HepG2 (cell line): ENCODE measurements around the gene KMT5C. TPM values are rescaled to one million over a fixed set of nuclear protein-coding genes. Genes with fewer than 3 reads are reported as not detected.

Experiments used
- ATAD3A ChIP-seq: sonication (generic); formaldehyde crosslinking; IDR thresholded peaks from 2 replicates; pipeline ENCODE4 v1.4.0; 2020; ENCODE audit warnings: missing genetic modification reagents
- CBX2 ChIP-seq, 2 experiments: fragments of 200-600 bp in 1 of 2; sonication (generic); formaldehyde crosslinking in 1 of 2; IDR thresholded peaks; 2 replicates each; pipeline versions ENCODE4 v1.7.0 to v1.8.1; 2018 to 2022; ENCODE audit warnings: low read depth in 2 of 2, low read length in 1 of 2, mild to moderate bottlenecking in 1 of 2, missing genetic modification reagents in 1 of 2
- CREB1 ChIP-seq, 2 experiments: fragments of 450-650 bp in 1 of 2; IDR thresholded peaks; 2 replicates each; pipeline ENCODE4 v1.6.1; 2016 to 2017; ENCODE audit warnings: control low read depth in 1 of 2, mild to moderate bottlenecking in 1 of 2, missing compliant biosample characterization in 1 of 2, missing genetic modification characterization in 1 of 2
- FOXC1 ChIP-seq: sonication (generic); formaldehyde crosslinking; IDR thresholded peaks from 2 replicates; pipeline ENCODE4 v1.8.0; 2022; ENCODE audit warnings: mild to moderate bottlenecking, missing genetic modification reagents, borderline replicate concordance
- FOXP1 ChIP-seq, 2 experiments: fragments of 450-650 bp in 1 of 2; IDR thresholded peaks; 2 replicates each; pipeline ENCODE4 v1.6.1; 2017 to 2018; ENCODE audit warnings: antibody characterized with exemption in 1 of 2
- GATAD1 ChIP-seq: IDR thresholded peaks from 2 replicates; pipeline ENCODE4 v1.6.1; 2016; ENCODE audit warnings: missing genetic modification reagents, missing compliant biosample characterization
- MTF2 ChIP-seq: sonication (generic); formaldehyde crosslinking; IDR thresholded peaks from 2 replicates; pipeline ENCODE4 v1.5.0; 2020; ENCODE audit warnings: missing genetic modification reagents, borderline replicate concordance
- SALL1 ChIP-seq: sonication (generic); formaldehyde crosslinking; IDR thresholded peaks from 2 replicates; pipeline ENCODE4 v1.8.0; 2022; ENCODE audit warnings: mild to moderate bottlenecking, missing genetic modification reagents
- SAP130 ChIP-seq: IDR thresholded peaks from 2 replicates; pipeline ENCODE4 v1.6.1; 2016; ENCODE audit warnings: low read depth
- ZBTB1 ChIP-seq: sonication (generic); formaldehyde crosslinking; IDR thresholded peaks from 2 replicates; pipeline ENCODE4 v1.4.0; 2020; ENCODE audit warnings: missing genetic modification reagents, borderline replicate concordance
- ZNF672 ChIP-seq: sonication (generic); formaldehyde crosslinking; IDR thresholded peaks from 2 replicates; pipeline ENCODE4 v1.8.1; 2022; ENCODE audit warnings: missing genetic modification reagents
- ZNF703 ChIP-seq: sonication (generic); formaldehyde crosslinking; IDR thresholded peaks from 2 replicates; pipeline ENCODE4 v1.5.1; 2020; ENCODE audit warnings: missing genetic modification reagents, mild to moderate bottlenecking, moderate library complexity, borderline replicate concordance
- polyA plus RNA-seq, 8 experiments: library from polyadenylated mRNA; depleted of rRNA in 3 of 8; stranded (reverse) in 7 of 8; unstranded in 1 of 8; fragments of >200 nt; fragmentation: Illumina TruSeq in 4 of 8; extraction: Trizol in 4 of 8; gene quantifications; 2 replicates each; pipeline versions ENCODE4 v1.2.1 to v1.2.3, GENCODE V29; 2011 to 2016; ENCODE audit warnings: low read depth in 4 of 8, missing spikeins in 1 of 8, mixed read lengths in 1 of 8; ENCODE audit not compliant: insufficient read depth in 1 of 8
- total RNA-seq, 5 experiments: library from RNA; depleted of rRNA; stranded (reverse); fragments of >200 nt; fragmentation: Illumina TruSeq; extraction: Trizol; gene quantifications; 2 replicates each; pipeline ENCODE4 v1.2.3, GENCODE V29; 2016; ENCODE audit warnings: low read depth in 1 of 5
- TF ChIP-seq, protein P1 (sequence below): sonication (generic); formaldehyde crosslinking; conservative IDR thresholded peaks from 2 replicates; pipeline ENCODE4 v1.5.0; 2020; ENCODE audit warnings: missing genetic modification reagents
- TF ChIP-seq, protein P2 (sequence below): IDR thresholded peaks from 2 replicates; pipeline ENCODE4 v1.6.1; 2016; ENCODE audit warnings: control low read depth
- TF ChIP-seq, protein P3 (sequence below): sonication (generic); formaldehyde crosslinking; IDR thresholded peaks from 2 replicates; pipeline ENCODE4 v1.5.0; 2020; ENCODE audit warnings: mild to moderate bottlenecking, missing genetic modification reagents, borderline replicate concordance
- TF ChIP-seq, protein P4 (sequence below): sonication (generic); formaldehyde crosslinking; IDR thresholded peaks from 2 replicates; pipeline ENCODE4 v1.4.0; 2020; ENCODE audit warnings: missing genetic modification reagents
- TF ChIP-seq, protein P5 (sequence below): sonication (generic); formaldehyde crosslinking; IDR thresholded peaks from 2 replicates; pipeline ENCODE4 v1.8.0; 2022; ENCODE audit warnings: low read depth, missing genetic modification reagents

Gene KMT5C
- total and polyA plus RNA-seq, 2 of the 13 experiments (the other 11 are each of a cell fraction or from before 2014, with no cell fraction given): 5.5 to 9.0 TPM

DNA sequence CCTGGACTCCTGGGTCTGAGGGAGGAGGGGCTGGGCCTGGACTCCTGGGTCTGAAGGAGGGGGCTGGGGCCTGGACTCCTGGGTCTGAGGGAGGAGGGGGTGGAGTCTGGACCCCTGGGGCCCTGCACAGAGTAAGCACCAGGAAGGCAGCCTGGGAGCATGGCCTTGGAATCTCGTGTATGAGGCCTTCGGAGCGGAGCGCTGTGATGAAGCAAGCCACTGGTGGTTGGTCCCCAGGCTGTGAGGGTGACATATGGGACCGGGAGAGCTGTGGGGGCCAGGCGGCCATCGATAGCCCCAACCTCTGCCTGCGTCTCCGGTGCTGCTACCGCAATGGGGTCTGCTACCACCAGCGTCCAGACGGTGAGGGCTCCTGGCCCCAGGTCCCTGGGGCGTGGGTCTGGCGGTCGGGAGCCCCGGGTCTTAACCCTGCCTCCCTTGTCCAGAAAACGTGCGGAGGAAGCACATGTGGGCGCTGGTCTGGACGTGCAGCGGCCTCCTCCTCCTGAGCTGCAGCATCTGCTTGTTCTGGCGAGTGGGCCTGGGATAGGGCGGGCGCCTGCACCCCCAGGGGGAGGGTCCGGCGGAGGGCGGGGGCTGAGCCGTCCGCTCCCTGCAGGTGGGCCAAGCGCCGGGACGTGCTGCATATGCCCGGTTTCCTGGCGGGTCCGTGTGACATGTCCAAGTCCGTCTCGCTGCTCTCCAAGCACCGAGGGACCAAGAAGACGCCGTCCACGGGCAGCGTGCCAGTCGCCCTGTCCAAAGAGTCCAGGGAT is 37.9 kb downstream of the KMT5C start (continued):
- no peak for TF ChIP-seq FOXP1 (IDR thresholded peaks at IDR 0.05)
- TF ChIP-seq FOXP1 (CRISPR knock-in tag; IDR thresholded peaks at IDR 0.05): no peak
- TF ChIP-seq, protein P1, sequence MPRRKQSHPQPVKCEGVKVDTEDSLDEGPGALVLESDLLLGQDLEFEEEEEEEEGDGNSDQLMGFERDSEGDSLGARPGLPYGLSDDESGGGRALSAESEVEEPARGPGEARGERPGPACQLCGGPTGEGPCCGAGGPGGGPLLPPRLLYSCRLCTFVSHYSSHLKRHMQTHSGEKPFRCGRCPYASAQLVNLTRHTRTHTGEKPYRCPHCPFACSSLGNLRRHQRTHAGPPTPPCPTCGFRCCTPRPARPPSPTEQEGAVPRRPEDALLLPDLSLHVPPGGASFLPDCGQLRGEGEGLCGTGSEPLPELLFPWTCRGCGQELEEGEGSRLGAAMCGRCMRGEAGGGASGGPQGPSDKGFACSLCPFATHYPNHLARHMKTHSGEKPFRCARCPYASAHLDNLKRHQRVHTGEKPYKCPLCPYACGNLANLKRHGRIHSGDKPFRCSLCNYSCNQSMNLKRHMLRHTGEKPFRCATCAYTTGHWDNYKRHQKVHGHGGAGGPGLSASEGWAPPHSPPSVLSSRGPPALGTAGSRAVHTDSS (CRISPR knock-in tag): no peak
- TF ChIP-seq GATAD1 (CRISPR knock-in tag): no peak
- TF ChIP-seq MTF2 (CRISPR knock-in tag): no peak; the same call in 1 of the 2 replicates
- TF ChIP-seq ATAD3A (CRISPR knock-in tag): no peak
- TF ChIP-seq ZNF703 (CRISPR knock-in tag): no peak
- TF ChIP-seq, protein P2, sequence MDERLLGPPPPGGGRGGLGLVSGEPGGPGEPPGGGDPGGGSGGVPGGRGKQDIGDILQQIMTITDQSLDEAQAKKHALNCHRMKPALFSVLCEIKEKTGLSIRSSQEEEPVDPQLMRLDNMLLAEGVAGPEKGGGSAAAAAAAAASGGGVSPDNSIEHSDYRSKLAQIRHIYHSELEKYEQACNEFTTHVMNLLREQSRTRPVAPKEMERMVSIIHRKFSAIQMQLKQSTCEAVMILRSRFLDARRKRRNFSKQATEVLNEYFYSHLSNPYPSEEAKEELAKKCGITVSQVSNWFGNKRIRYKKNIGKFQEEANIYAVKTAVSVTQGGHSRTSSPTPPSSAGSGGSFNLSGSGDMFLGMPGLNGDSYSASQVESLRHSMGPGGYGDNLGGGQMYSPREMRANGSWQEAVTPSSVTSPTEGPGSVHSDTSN (CRISPR knock-in tag): no peak
- no peak for TF ChIP-seq CBX2 (IDR thresholded peaks at IDR 0.05; ENCODE audit: low read depth, low read length)
- TF ChIP-seq CBX2 (CRISPR knock-in tag; IDR thresholded peaks at IDR 0.05; ENCODE audit: low read depth): no peak
- TF ChIP-seq FOXC1 (CRISPR knock-in tag): no peak
- TF ChIP-seq, protein P3, sequence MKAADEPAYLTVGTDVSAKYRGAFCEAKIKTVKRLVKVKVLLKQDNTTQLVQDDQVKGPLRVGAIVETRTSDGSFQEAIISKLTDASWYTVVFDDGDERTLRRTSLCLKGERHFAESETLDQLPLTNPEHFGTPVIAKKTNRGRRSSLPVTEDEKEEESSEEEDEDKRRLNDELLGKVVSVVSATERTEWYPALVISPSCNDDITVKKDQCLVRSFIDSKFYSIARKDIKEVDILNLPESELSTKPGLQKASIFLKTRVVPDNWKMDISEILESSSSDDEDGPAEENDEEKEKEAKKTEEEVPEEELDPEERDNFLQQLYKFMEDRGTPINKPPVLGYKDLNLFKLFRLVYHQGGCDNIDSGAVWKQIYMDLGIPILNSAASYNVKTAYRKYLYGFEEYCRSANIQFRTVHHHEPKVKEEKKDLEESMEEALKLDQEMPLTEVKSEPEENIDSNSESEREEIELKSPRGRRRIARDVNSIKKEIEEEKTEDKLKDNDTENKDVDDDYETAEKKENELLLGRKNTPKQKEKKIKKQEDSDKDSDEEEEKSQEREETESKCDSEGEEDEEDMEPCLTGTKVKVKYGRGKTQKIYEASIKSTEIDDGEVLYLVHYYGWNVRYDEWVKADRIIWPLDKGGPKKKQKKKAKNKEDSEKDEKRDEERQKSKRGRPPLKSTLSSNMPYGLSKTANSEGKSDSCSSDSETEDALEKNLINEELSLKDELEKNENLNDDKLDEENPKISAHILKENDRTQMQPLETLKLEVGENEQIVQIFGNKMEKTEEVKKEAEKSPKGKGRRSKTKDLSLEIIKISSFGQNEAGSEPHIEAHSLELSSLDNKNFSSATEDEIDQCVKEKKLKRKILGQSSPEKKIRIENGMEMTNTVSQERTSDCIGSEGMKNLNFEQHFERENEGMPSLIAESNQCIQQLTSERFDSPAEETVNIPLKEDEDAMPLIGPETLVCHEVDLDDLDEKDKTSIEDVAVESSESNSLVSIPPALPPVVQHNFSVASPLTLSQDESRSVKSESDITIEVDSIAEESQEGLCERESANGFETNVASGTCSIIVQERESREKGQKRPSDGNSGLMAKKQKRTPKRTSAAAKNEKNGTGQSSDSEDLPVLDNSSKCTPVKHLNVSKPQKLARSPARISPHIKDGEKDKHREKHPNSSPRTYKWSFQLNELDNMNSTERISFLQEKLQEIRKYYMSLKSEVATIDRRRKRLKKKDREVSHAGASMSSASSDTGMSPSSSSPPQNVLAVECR: peak; percentile 36; the same call in 1 of the 2 replicates
- no peak for TF ChIP-seq CREB1 (IDR thresholded peaks at IDR 0.05)
- no peak for TF ChIP-seq CREB1 (CRISPR knock-in tag; IDR thresholded peaks at IDR 0.05)
- TF ChIP-seq SAP130 (CRISPR knock-in tag): peak; percentile 50
- no peak for TF ChIP-seq ZNF672 (CRISPR knock-in tag)
- TF ChIP-seq ZBTB1: no peak
- TF ChIP-seq, protein P4, sequence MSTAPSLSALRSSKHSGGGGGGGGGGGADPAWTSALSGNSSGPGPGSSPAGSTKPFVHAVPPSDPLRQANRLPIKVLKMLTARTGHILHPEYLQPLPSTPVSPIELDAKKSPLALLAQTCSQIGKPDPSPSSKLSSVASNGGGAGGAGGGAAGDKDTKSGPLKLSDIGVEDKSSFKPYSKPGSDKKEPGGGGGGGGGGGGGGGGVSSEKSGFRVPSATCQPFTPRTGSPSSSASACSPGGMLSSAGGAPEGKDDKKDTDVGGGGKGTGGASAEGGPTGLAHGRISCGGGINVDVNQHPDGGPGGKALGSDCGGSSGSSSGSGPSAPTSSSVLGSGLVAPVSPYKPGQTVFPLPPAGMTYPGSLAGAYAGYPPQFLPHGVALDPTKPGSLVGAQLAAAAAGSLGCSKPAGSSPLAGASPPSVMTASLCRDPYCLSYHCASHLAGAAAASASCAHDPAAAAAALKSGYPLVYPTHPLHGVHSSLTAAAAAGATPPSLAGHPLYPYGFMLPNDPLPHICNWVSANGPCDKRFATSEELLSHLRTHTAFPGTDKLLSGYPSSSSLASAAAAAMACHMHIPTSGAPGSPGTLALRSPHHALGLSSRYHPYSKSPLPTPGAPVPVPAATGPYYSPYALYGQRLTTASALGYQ (CRISPR knock-in tag): no peak
- TF ChIP-seq, protein P5, sequence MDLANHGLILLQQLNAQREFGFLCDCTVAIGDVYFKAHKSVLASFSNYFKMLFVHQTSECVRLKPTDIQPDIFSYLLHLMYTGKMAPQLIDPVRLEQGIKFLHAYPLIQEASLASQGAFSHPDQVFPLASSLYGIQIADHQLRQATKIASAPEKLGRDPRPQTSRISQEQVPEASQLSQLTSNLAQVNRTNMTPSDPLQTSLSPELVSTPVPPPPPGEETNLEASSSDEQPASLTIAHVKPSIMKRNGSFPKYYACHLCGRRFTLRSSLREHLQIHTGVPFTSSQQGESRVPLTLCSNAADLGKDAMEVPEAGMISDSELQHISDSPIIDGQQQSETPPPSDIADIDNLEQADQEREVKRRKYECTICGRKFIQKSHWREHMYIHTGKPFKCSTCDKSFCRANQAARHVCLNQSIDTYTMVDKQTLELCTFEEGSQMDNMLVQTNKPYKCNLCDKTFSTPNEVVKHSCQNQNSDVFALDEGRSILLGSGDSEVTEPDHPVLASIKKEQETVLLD: no peak
- peak; percentile 58; the same call in 1 of the 2 replicates for TF ChIP-seq SALL1 (CRISPR knock-in tag)
